ENCODE results near the gene TSTD1. TPM values are rescaled to one million over a fixed set of nuclear protein-coding genes. Genes with fewer than 3 reads are reported as not detected.

TSTD1 gene
- total and polyA plus RNA-seq, 10 of the 15 experiments (the other 5 are each of a cell fraction or from before 2014, with no cell fraction given), result 33.3 to 145 (median 89.4) TPM

GRCh38 chr1:161077426-161077825 is 38.7 kb upstream of the TSTD1 start (continued):
- no peak for TF ChIP-seq YBX1 (IDR thresholded peaks at IDR 0.05)
- no peak for TF ChIP-seq E2F4 (IDR thresholded peaks at IDR 0.05; ENCODE audit: low read depth, low read length)
- TF ChIP-seq SUZ12 (IDR thresholded peaks at IDR 0.05; ENCODE audit: unreplicated experiment), result no peak
- TF ChIP-seq ATF2 (IDR thresholded peaks at IDR 0.05; ENCODE audit: low read length), result no peak
- TF ChIP-seq TCF12 (IDR thresholded peaks at IDR 0.05; ENCODE audit: low read depth, low read length), result no peak
- no peak for TF ChIP-seq BHLHE40 (IDR thresholded peaks at IDR 0.05; ENCODE audit: borderline replicate concordance in 1 of 2, low read depth in 2 of 2, low read length in 1 of 2)
- TF ChIP-seq MXI1 (IDR thresholded peaks at IDR 0.05; ENCODE audit: low read depth, low read length), result no peak
- no peak for TF ChIP-seq SRF (IDR thresholded peaks at IDR 0.05; ENCODE audit: low read depth in 2 of 2, low read length in 2 of 2)
- no peak for TF ChIP-seq MTA2 (IDR thresholded peaks at IDR 0.05; ENCODE audit: low read depth)

- CTCF ChIA-PET, result no interaction called here
- RAD21 ChIA-PET (ENCODE audit: unreplicated experiment), result no interaction called here
- Histone ChIP-seq H3K9me3 (replicated peaks; ENCODE audit: control insufficient read depth, insufficient read depth, low read length) (no peaks in the 10 kb centered on the region), H3K9ac (ENCODE audit: control insufficient read depth, insufficient read depth, low read length) (no peak overlapping the region), H3K27ac (ENCODE audit: control insufficient read depth, insufficient read depth) (no peak overlapping the region), H3K27me3 (replicated peaks in 1 of 2; ENCODE audit: control insufficient read depth in 2 of 2, insufficient read depth in 2 of 2, low read length in 1 of 2) (no peaks in the 10 kb centered on the region), H3K36me3 (ENCODE audit: control insufficient read depth in 2 of 2, insufficient read depth in 2 of 2, low read length in 1 of 2) (no peaks in the 10 kb centered on the region), H3K4me2 (ENCODE audit: control insufficient read depth, insufficient read depth) (no peak overlapping the region), H4K20me1 (ENCODE audit: control insufficient read depth, insufficient read depth) (no peaks in the 10 kb centered on the region), H2AFZ (ENCODE audit: control insufficient read depth, low read depth, low read length) (no peak overlapping the region), H3K4me3 (no peak overlapping the region), H3K79me2 (ENCODE audit: control insufficient read depth, insufficient read depth, low read length) (no peaks in the 10 kb centered on the region), H3K4me1 (ENCODE audit: control insufficient read depth, insufficient read depth, low read length) (no peaks in the 10 kb centered on the region; the same call in 1 of the 2 replicates)
- intact Hi-C loops (cut with micrococcal nuclease; ENCODE audit: unreplicated experiment), result no loop called here
- SMC1A ChIA-PET (ENCODE audit: uncharacterized antibody, unreplicated experiment), result interaction anchor here (0.6 to 1.0 kb wide), 3 partner anchors 17 to 693 kb away, joined by 3 read pairs; no protein-coding TSS in a partner anchor
- POLR2A ChIA-PET, result no interaction called here
- no peak for FAIRE-seq
- TF ChIP-seq SPI1 (IDR thresholded peaks at IDR 0.05; ENCODE audit: borderline replicate concordance, insufficient read depth, low read depth, low read length), result no peak
- TF ChIP-seq PKNOX1 (IDR thresholded peaks at IDR 0.05), result no peak
- no peak for TF ChIP-seq CBX5 (IDR thresholded peaks at IDR 0.05; ENCODE audit: low read depth)
- no peak for TF ChIP-seq NR2C2 (IDR thresholded peaks at IDR 0.05; ENCODE audit: borderline replicate concordance, control insufficient read depth, insufficient read length, low read depth)
- no peak for ATAC-seq
- in situ Hi-C loops (cut with MboI), result no loop called here
- no peak for DNase-seq (ENCODE audit: low read depth, low spot score)
- no TSS peak for BruUV-seq (replicated peaks)
These were observed 37.6 kb upstream of the TSTD1 start for GRCh38 chr1:161076410-161076809.
